NT2/D1 (cell line): Measurements from ENCODE around the gene RHO.
"Not testable (repeated sequence)": the region's sequence is repeated elsewhere in the genome, so short reads cannot be mapped to it uniquely, and the experiment has no call there.

ENCODE experiments used
- DNase-seq: peaks from one replicate; pipeline ENCODE4 v3.0.0-alpha.2; 2011; ENCODE audit warnings: low read depth, low spot score
- H3K27me3 ChIP-seq: 2 replicates; pipeline ENCODE4 v1.6.0; 2011; ENCODE audit warnings: mild to moderate bottlenecking; ENCODE audit not compliant: insufficient read length, insufficient read depth
- H3K36me3 ChIP-seq: 2 replicates; pipeline ENCODE4 v1.6.1; 2011; ENCODE audit warnings: mild to moderate bottlenecking, low read length, mixed read lengths; ENCODE audit not compliant: insufficient read depth, insufficient read length
- H3K4me1 ChIP-seq: 2 replicates; pipeline ENCODE4 v1.5.1; 2011; ENCODE audit not compliant: insufficient read depth, insufficient read length
- H3K4me3 ChIP-seq: 2 replicates; pipeline ENCODE4 v1.5.1; 2011; ENCODE audit warnings: low read depth; ENCODE audit not compliant: insufficient read length
- H3K9ac ChIP-seq: 2 replicates; pipeline ENCODE4 v1.6.0; 2011; ENCODE audit warnings: low read depth; ENCODE audit not compliant: insufficient read length
- H3K9me3 ChIP-seq: 2 replicates; pipeline ENCODE4 v1.5.1; 2011; ENCODE audit warnings: mild to moderate bottlenecking, low read length; ENCODE audit not compliant: insufficient read depth
- SUZ12 ChIP-seq: IDR thresholded peaks from 2 replicates; pipeline ENCODE4 v1.6.1; 2011; ENCODE audit not compliant: insufficient read length, insufficient read depth; ENCODE audit errors: extremely low read depth
- YY1 ChIP-seq: IDR thresholded peaks from 2 replicates; pipeline ENCODE4 v1.6.1; 2011; ENCODE audit not compliant: insufficient read length, insufficient read depth
- ZNF274 ChIP-seq: IDR thresholded peaks from 2 replicates; pipeline ENCODE4 v1.6.1; 2011; ENCODE audit warnings: mild to moderate bottlenecking, low read depth, low read length

The RHO gene

GRCh38 chr3:129513705-129514104, 14.7 kb upstream of the RHO start:
- Histone ChIP-seq H3K9ac (no peak overlapping the region), H3K27me3 (no peaks in the 10 kb centered on the region), H3K4me3 (no peak overlapping the region), H3K36me3 (peaks cover 89% of the 10 kb centered on the region), H3K9me3 (no peaks in the 10 kb centered on the region), H3K4me1 (peaks cover 12% of the 10 kb centered on the region)
- TF ChIP-seq YY1 = no peak
- no peak for TF ChIP-seq SUZ12
- no peak for TF ChIP-seq ZNF274
- no peak for DNase-seq

- Histone ChIP-seq H3K36me3 (peaks cover 89% of the 10 kb centered on the region), H3K9me3 (no peaks in the 10 kb centered on the region), H3K4me3 (no peak overlapping the region), H3K9ac (no peak overlapping the region), H3K4me1 (peaks cover 12% of the 10 kb centered on the region), H3K27me3 (no peaks in the 10 kb centered on the region)
- DNase-seq = no peak
- no peak for TF ChIP-seq SUZ12
- no peak for TF ChIP-seq ZNF274
- no peak for TF ChIP-seq YY1
Measured at GRCh38 chr3:129514110-129514509, 14.3 kb upstream of the RHO start.

- TF ChIP-seq ZNF274 (no peak), SUZ12 (no peak), YY1 (no peak)
- Histone ChIP-seq H3K9ac (no peak overlapping the region), H3K9me3 (no peaks in the 10 kb centered on the region), H3K4me1 (peaks cover 12% of the 10 kb centered on the region), H3K4me3 (no peak overlapping the region), H3K36me3 (peaks cover 90% of the 10 kb centered on the region), H3K27me3 (no peaks in the 10 kb centered on the region)
- no peak for DNase-seq
Measured at GRCh38 chr3:129514563-129514962, 13.9 kb upstream of the RHO start.

- H3K4me3 ChIP-seq, H3K27me3 ChIP-seq, H3K9ac ChIP-seq, DNase-seq, H3K9me3 ChIP-seq: not testable (repeated sequence)
- H3K36me3 ChIP-seq = peaks cover 90% of the 10 kb centered on the region
- peaks cover 14% of the 10 kb centered on the region for H3K4me1 ChIP-seq
Measured at GRCh38 chr3:129515108-129515820, 13.2 kb upstream of the RHO start.

GRCh38 chr3:129515821-129516432, 12.5 kb upstream of the RHO start:
- not testable (repeated sequence) for H3K9me3 ChIP-seq, H3K9ac ChIP-seq, DNase-seq, H3K4me3 ChIP-seq, H3K27me3 ChIP-seq
- Histone ChIP-seq H3K4me1 (peaks cover 15% of the 10 kb centered on the region), H3K36me3 (peaks cover 87% of the 10 kb centered on the region)

- Histone ChIP-seq H3K9ac (no peak overlapping the region), H3K4me3 (no peak overlapping the region), H3K36me3 (peaks cover 71% of the 10 kb centered on the region), H3K4me1 (peaks cover 18% of the 10 kb centered on the region), H3K9me3 (no peaks in the 10 kb centered on the region), H3K27me3 (no peaks in the 10 kb centered on the region)
- no peak for TF ChIP-seq YY1
- no peak for TF ChIP-seq ZNF274
- no peak for DNase-seq
Measured at GRCh38 chr3:129517516-129517915, 10.9 kb upstream of the RHO start.

- no peak overlapping the region for H3K4me3 ChIP-seq
- peaks cover 65% of the 10 kb centered on the region for H3K36me3 ChIP-seq
- no peaks in the 10 kb centered on the region for H3K27me3 ChIP-seq
- H3K9ac ChIP-seq = no peak overlapping the region
- TF ChIP-seq YY1 (no peak), SUZ12 (no peak), ZNF274 (no peak)
- no peaks in the 10 kb centered on the region for H3K9me3 ChIP-seq
- DNase-seq = no peak
- H3K4me1 ChIP-seq = peaks cover 18% of the 10 kb centered on the region
Measured at GRCh38 chr3:129518038-129518561, 10.3 kb upstream of the RHO start.

DNA sequence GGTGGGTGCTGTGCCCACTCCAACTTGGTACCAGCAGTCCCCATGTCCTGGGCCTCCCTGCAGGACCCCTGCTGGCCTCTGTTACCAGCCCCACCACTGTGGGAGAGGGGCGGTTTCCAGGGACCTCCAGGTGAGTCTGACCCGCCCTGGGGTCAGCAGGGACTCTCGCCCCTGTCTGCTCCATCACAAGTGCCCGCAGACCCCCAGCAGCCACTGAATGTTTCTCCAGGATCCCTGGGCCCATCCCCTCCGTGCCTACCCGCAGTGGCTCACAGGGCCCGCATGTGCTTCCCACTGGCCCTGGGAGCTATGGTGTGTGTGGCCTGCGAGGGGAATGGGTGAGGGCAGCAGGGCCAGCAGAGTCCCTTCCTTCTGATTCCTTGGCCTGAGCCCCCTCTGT, 9.9 kb upstream of the RHO start:
- peaks cover 18% of the 10 kb centered on the region for H3K4me1 ChIP-seq
- H3K27me3 ChIP-seq = no peaks in the 10 kb centered on the region
- no peaks in the 10 kb centered on the region for H3K9me3 ChIP-seq
- no peak for DNase-seq
- TF ChIP-seq YY1 (no peak), SUZ12 (no peak), ZNF274 (no peak)
- H3K9ac ChIP-seq = no peak overlapping the region
- H3K36me3 ChIP-seq = peaks cover 61% of the 10 kb centered on the region
- H3K4me3 ChIP-seq = no peak overlapping the region
